ENCODE measurements around the gene HHLA2.

DNA sequence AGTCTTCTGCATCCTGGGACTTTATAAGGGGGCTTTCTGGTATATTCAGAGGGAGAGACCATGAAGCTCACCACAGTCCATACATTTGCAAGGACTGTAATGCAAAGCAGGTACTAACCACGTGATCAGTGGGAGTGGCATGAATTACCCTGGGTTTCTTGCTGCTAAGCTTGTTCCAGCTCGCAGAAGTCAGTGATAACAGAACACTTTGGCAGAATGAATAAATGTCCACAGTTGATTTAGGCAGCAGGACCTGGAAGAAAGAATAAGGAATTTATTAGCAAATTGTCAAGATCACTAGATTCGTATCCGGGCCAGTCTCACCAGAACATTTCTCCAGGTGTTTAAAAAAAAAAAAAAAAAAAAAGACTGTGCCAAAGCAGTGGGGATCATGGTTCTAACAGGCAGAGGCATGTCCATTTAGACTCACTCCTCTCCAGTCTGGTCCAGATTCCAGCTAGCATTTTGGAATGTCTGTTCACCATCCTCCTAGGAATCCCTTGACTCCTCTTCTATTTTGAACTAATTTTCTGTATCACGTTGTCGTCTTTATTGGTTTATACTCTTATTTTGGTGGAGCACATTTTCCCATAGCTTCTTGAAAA, 24.5 kb downstream of the HHLA2 start:
- TF ChIP-seq, protein P1, sequence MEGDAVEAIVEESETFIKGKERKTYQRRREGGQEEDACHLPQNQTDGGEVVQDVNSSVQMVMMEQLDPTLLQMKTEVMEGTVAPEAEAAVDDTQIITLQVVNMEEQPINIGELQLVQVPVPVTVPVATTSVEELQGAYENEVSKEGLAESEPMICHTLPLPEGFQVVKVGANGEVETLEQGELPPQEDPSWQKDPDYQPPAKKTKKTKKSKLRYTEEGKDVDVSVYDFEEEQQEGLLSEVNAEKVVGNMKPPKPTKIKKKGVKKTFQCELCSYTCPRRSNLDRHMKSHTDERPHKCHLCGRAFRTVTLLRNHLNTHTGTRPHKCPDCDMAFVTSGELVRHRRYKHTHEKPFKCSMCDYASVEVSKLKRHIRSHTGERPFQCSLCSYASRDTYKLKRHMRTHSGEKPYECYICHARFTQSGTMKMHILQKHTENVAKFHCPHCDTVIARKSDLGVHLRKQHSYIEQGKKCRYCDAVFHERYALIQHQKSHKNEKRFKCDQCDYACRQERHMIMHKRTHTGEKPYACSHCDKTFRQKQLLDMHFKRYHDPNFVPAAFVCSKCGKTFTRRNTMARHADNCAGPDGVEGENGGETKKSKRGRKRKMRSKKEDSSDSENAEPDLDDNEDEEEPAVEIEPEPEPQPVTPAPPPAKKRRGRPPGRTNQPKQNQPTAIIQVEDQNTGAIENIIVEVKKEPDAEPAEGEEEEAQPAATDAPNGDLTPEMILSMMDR (IDR thresholded peaks at IDR 0.05): no peak
- TF ChIP-seq POLR2A (IDR thresholded peaks at IDR 0.05): no peak

All from body of pancreas (tissue), 4 donors.